AG04450 (cell line): ENCODE results near the gene LATS1. TPM values are rescaled to one million over a fixed set of nuclear protein-coding genes. Genes with fewer than 3 reads are reported as not detected.

ENCODE experiments used
- CTCF ChIA-PET: fragments of 300-600, 350-600 bp; formaldehyde crosslinking; extraction: SDS; loops from one replicate; lab custom pipeline; 2022; ENCODE audit warnings: antibody characterized with exemption, inconsistent platforms; lab: Charles Lee
- POLR2A ChIA-PET: fragments of 350-600 bp; formaldehyde crosslinking; extraction: SDS; loops from one replicate; lab custom pipeline; 2021; ENCODE audit warnings: antibody characterized with exemption, inconsistent platforms; lab: Yijun Ruan, JAX
- DNase-seq: peaks from one replicate; pipeline ENCODE4 v3.0.0-alpha.2; 2011; ENCODE audit warnings: low read depth, low spot score
- H3K27ac ChIP-seq: one replicate; pipeline ENCODE4 v1.5.1; 2012; ENCODE audit warnings: low read depth, low read length, control low read depth
- H3K27me3 ChIP-seq: one replicate; pipeline ENCODE4 v1.6.0; 2012; ENCODE audit warnings: low read length; ENCODE audit not compliant: control insufficient read depth, insufficient read depth
- H3K4me3 ChIP-seq: 2 replicates; pipeline ENCODE4 v1.5.1; 2011; ENCODE audit warnings: mild to moderate bottlenecking, low read depth, low read length, control low read depth
- H3K9me3 ChIP-seq: 2 replicates; pipeline ENCODE4 v1.5.1; 2012; ENCODE audit warnings: low read length; ENCODE audit not compliant: control insufficient read depth, insufficient read depth
- polyA plus RNA-seq: library from polyadenylated mRNA; depleted of rRNA; stranded (reverse); fragments of >200 nt; gene quantifications from 2 replicates; pipeline ENCODE4 v1.2.3, GENCODE V29; 2011
- TF ChIP-seq, protein P1 (sequence below): IDR thresholded peaks from 2 replicates; pipeline ENCODE4 v1.5.1; 2011; ENCODE audit warnings: low read depth, low read length, control low read depth, inconsistent platforms

LATS1 gene
- polyA plus RNA-seq, 1 experiment = 17.6 TPM

- TF ChIP-seq, protein P1, sequence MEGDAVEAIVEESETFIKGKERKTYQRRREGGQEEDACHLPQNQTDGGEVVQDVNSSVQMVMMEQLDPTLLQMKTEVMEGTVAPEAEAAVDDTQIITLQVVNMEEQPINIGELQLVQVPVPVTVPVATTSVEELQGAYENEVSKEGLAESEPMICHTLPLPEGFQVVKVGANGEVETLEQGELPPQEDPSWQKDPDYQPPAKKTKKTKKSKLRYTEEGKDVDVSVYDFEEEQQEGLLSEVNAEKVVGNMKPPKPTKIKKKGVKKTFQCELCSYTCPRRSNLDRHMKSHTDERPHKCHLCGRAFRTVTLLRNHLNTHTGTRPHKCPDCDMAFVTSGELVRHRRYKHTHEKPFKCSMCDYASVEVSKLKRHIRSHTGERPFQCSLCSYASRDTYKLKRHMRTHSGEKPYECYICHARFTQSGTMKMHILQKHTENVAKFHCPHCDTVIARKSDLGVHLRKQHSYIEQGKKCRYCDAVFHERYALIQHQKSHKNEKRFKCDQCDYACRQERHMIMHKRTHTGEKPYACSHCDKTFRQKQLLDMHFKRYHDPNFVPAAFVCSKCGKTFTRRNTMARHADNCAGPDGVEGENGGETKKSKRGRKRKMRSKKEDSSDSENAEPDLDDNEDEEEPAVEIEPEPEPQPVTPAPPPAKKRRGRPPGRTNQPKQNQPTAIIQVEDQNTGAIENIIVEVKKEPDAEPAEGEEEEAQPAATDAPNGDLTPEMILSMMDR = no peak
- Histone ChIP-seq H3K27me3 (no peaks in the 10 kb centered on the region), H3K27ac (no peak overlapping the region), H3K4me3 (no peak overlapping the region), H3K9me3 (no peaks in the 10 kb centered on the region)
- ChIA-PET CTCF (interaction anchor here (1.0 kb wide), 1 partner anchor 12 kb away, joined by 4 read pairs; no protein-coding TSS in a partner anchor), POLR2A (no interaction called here)
- DNase-seq = no peak
These were observed 57.9 kb downstream of the LATS1 start for GRCh38 chr6:149660028-149660427.

GRCh38 chr6:149657441-149657840 is 60.5 kb downstream of the LATS1 start:
- CTCF ChIA-PET = no interaction called here
- Histone ChIP-seq H3K27me3 (no peaks in the 10 kb centered on the region), H3K4me3 (no peak overlapping the region), H3K27ac (no peak overlapping the region), H3K9me3 (no peaks in the 10 kb centered on the region)
- POLR2A ChIA-PET = no interaction called here
- TF ChIP-seq, protein P1 = no peak
- DNase-seq = no peak

- DNase-seq = no peak
- Histone ChIP-seq H3K27ac (no peak overlapping the region), H3K27me3 (no peaks in the 10 kb centered on the region), H3K4me3 (no peak overlapping the region), H3K9me3 (no peaks in the 10 kb centered on the region; the same call in 1 of the 2 replicates)
- TF ChIP-seq, protein P1 = no peak
- CTCF ChIA-PET = no interaction called here
- POLR2A ChIA-PET = no interaction called here
These were observed 66.8 kb downstream of the LATS1 start for GRCh38 chr6:149651056-149651455.

DNA sequence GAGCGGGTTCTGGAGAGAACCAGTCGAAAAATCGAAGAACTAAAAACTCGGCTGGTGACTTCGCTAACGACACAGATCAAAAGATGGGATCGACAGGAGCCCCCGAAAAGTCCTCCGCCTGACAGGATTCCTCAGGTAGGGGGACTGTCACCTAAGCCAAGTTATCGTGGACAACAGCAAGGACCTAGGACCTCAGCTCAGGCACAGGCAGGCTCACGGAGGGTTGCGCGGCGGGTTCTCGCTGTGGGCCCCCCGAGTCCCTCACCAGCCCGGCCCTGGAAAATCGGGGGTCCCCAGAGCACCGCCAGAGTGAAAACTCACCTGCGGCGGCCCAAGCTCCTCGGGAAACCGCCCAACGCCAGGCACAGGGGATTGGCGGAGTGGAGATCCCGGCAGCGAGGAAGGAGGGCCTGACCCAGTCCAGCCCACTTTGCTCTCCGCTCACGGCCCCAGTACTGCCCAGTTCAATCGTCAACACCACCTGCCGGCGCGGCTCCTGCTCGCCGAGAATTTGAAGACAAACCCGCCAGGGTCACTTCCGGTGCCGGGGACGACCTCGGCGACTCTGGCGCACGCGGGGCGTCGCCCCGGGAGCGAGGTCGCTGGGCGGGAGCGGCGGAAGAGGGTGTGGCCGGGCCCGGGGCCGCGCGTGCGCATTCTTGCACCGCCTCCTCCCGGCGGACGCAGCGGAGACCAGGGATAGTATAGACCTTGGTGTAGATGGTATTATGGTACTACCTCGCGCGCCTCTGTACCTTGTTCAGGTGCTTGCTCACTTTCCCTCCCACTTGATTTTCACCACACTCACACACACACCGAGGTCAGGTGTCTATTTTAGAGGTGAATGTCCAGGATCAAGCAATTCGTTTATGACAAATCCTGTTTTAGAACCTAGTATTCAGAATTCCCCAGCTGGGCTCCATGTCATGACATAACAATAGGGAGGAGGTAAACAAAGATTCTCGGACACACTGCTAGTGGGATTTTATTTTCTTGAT is 69.5 kb downstream of the LATS1 start, which contains the start of gene KATNA1:
TSS of gene KATNA1 (minus strand) at position 567 of the 998 bp plus-strand sequence. CDS start 10,167 bp downstream, outside the sequence.
- ChIA-PET POLR2A (interaction anchor here (0.6 kb wide), 1 partner anchor 10 kb away, joined by 5 read pairs; no protein-coding TSS in a partner anchor), CTCF (interaction anchor here (0.6 to 1.2 kb wide), 2 partner anchors 76 to 215 kb away, joined by 3 read pairs; no protein-coding TSS in a partner anchor)
- Histone ChIP-seq H3K4me3 (peak within 1 kb of the TSS; percentile 92), H3K9me3 (no peaks in the 10 kb centered on the region; the same call in 1 of the 2 replicates), H3K27ac (peak within 1 kb of the TSS; percentile 22), H3K27me3 (no peaks in the 10 kb centered on the region)
- peak; percentile 10 for DNase-seq
- TF ChIP-seq, protein P1 = no peak
